GM12874 (cell line): ENCODE results near the gene APBB2.

Experiments used
- TF ChIP-seq, protein P1 (sequence below): IDR thresholded peaks from 2 replicates; pipeline ENCODE4 v1.5.1; 2011; ENCODE audit warnings: low read depth, mild to moderate bottlenecking, control low read depth, low read length, moderate library complexity; ENCODE audit not compliant: insufficient read depth

The APBB2 gene

DNA sequence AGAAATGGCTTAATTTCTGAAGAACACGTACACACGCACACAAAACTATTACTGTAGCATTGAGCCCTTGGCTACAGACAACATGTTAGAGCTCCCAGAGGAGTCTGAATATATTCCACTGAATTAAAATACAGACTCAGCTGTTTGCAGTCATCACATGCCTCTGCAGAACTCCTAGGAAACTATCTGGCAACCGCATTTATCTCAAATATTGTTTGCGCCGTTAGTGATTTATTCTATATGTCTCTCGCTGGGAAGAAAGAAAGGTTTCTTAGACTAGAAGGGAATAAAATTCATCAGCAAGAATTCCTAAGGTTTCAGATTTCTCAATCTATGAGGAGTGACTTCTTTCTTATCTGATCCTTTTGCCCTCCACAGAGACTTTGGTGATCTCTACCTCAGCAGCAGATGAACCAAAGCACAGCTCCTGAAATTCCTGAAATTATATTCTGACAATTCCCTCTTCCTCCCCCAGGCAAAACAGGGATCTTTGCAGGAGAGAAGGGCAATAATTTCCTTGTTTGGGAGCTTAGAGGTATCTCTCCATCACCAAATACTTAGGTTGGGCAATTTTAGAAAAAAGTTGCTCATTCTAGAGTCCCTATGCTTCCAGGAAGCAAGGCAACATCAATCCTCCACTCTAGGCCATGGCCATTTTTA, 199.2 kb downstream of the APBB2 start:
- TF ChIP-seq, protein P1, sequence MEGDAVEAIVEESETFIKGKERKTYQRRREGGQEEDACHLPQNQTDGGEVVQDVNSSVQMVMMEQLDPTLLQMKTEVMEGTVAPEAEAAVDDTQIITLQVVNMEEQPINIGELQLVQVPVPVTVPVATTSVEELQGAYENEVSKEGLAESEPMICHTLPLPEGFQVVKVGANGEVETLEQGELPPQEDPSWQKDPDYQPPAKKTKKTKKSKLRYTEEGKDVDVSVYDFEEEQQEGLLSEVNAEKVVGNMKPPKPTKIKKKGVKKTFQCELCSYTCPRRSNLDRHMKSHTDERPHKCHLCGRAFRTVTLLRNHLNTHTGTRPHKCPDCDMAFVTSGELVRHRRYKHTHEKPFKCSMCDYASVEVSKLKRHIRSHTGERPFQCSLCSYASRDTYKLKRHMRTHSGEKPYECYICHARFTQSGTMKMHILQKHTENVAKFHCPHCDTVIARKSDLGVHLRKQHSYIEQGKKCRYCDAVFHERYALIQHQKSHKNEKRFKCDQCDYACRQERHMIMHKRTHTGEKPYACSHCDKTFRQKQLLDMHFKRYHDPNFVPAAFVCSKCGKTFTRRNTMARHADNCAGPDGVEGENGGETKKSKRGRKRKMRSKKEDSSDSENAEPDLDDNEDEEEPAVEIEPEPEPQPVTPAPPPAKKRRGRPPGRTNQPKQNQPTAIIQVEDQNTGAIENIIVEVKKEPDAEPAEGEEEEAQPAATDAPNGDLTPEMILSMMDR, result no peak

- TF ChIP-seq, protein P1, result no peak
These were observed 200.2 kb downstream of the APBB2 start for GRCh38 chr4:41014158-41014557.

- TF ChIP-seq, protein P1, result no peak
These were observed 200.6 kb downstream of the APBB2 start for GRCh38 chr4:41013746-41014145.

GRCh38 chr4:41012911-41013310, 201.4 kb downstream of the APBB2 start:
- TF ChIP-seq, protein P1, result no peak

DNA sequence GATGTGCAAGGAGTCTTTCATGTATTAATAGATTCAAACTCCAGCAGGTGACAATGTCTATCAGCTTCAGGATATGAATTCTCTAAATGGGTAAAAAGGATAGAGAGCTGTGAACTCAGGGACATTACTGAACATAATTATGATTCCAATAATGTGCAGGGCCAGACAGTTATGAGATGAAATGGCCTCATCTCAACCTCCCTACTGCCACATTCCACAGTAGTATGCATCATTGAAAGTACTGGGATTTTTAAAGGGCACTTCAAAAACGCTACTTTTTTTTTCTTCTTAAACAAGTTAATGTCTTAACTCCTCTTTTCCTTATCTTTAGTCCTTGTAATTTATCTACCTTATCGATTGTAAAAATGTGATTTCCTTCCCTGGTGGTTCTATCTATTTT, 202.0 kb downstream of the APBB2 start:
- TF ChIP-seq, protein P1, result no peak

- TF ChIP-seq, protein P1, result no peak
These were observed 204.9 kb downstream of the APBB2 start for GRCh38 chr4:41009411-41009810.

GRCh38 chr4:41006141-41006540, 208.2 kb downstream of the APBB2 start:
- TF ChIP-seq, protein P1, result no peak
